Measurements from ENCODE around the gene NINJ1.
"Not testable (repeated sequence)": the region's sequence is repeated elsewhere in the genome, so short reads cannot be mapped to it uniquely, and the experiment has no call there.

GRCh38 chr9:93117521-93117920 lies 16.5 kb downstream of the NINJ1 start:
- TF ChIP-seq CTCF, POLR2A (IDR thresholded peaks at IDR 0.05): not testable (repeated sequence)

Measured in lower leg skin (tissue), 3 donors.